ENCODE results near the gene ASPSCR1. TPM values are rescaled to one million over a fixed set of nuclear protein-coding genes. Genes with fewer than 3 reads are reported as not detected.

Gene ASPSCR1
- total and polyA plus RNA-seq, 2 of the 13 experiments (the other 11 are each of a cell fraction or from before 2014, with no cell fraction given) = 274 to 314 TPM

DNA sequence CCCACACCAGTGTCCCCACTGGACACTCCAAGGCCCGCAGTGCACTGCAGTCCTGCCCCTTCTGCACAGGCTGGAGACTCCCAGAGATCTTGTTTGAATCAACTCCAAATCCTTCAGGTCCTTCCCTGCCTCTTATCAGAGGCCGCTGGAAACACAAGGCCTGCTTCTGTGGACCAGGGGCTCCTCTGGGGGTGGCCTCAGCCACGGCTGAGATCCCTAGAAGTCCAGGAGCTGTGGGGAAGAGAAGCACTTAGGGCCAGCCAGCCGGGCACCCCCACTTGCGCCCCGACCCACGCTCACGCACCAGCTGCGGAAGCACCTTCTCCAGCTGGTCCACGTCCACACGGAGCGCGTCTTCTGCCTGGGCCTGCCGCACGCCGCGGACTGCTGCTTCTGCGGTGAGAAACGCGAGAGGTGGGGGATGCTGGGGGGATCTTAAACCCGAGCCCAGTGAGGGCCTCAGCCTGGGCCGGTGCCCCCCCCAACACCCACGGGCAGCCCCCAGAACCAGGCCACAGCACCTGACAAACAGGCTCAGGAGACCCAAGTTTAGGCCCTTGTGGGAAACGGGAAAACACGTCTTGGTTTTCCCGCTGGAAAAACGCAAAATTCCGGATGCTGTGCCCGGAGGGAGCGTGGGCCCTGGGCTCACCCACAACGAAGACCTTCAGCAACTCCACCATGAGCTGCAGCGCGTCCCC, 41.7 kb downstream of the ASPSCR1 start (continued):
- TF ChIP-seq ZNF670 (CRISPR knock-in tag; IDR thresholded peaks at IDR 0.05; ENCODE audit: borderline replicate concordance) (no peak), RBAK (CRISPR knock-in tag; IDR thresholded peaks at IDR 0.05) (no peak), ZNF30 (CRISPR knock-in tag; IDR thresholded peaks at IDR 0.05) (no peak), NFATC3 (CRISPR knock-in tag; IDR thresholded peaks at IDR 0.05) (0 out of 2 replicates have a peak, but pooled peaks have one; percentile 70), KLF12 (CRISPR knock-in tag; IDR thresholded peaks at IDR 0.05; ENCODE audit: borderline replicate concordance) (no peak), ZFP41 (CRISPR knock-in tag; IDR thresholded peaks at IDR 0.05; ENCODE audit: borderline replicate concordance) (no peak)
- TF ChIP-seq, protein P1, sequence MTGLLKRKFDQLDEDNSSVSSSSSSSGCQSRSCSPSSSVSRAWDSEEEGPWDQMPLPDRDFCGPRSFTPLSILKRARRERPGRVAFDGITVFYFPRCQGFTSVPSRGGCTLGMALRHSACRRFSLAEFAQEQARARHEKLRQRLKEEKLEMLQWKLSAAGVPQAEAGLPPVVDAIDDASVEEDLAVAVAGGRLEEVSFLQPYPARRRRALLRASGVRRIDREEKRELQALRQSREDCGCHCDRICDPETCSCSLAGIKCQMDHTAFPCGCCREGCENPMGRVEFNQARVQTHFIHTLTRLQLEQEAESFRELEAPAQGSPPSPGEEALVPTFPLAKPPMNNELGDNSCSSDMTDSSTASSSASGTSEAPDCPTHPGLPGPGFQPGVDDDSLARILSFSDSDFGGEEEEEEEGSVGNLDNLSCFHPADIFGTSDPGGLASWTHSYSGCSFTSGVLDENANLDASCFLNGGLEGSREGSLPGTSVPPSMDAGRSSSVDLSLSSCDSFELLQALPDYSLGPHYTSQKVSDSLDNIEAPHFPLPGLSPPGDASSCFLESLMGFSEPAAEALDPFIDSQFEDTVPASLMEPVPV (CRISPR knock-in tag; IDR thresholded peaks at IDR 0.05) = peak; percentile 38; the same call in 1 of the 2 replicates
- TF ChIP-seq, protein P2, sequence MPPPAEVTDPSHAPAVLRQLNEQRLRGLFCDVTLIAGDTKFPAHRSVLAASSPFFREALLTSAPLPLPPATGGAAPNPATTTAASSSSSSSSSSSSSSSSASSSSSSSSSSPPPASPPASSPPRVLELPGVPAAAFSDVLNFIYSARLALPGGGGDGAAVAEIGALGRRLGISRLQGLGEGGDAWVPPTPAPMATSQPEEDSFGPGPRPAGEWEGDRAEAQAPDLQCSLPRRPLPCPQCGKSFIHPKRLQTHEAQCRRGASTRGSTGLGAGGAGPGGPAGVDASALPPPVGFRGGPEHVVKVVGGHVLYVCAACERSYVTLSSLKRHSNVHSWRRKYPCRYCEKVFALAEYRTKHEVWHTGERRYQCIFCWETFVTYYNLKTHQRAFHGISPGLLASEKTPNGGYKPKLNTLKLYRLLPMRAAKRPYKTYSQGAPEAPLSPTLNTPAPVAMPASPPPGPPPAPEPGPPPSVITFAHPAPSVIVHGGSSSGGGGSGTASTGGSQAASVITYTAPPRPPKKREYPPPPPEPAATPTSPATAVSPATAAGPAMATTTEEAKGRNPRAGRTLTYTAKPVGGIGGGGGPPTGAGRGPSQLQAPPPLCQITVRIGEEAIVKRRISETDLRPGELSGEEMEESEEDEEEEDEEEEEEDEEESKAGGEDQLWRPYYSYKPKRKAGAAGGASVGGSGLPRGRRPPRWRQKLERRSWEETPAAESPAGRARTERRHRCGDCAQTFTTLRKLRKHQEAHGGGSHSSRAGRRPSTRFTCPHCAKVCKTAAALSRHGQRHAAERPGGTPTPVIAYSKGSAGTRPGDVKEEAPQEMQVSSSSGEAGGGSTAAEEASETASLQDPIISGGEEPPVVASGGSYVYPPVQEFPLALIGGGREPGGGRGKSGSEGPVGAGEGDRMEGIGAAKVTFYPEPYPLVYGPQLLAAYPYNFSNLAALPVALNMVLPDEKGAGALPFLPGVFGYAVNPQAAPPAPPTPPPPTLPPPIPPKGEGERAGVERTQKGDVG (CRISPR knock-in tag; IDR thresholded peaks at IDR 0.05; ENCODE audit: borderline replicate concordance) = peak; percentile 55
- TF ChIP-seq, protein P3, sequence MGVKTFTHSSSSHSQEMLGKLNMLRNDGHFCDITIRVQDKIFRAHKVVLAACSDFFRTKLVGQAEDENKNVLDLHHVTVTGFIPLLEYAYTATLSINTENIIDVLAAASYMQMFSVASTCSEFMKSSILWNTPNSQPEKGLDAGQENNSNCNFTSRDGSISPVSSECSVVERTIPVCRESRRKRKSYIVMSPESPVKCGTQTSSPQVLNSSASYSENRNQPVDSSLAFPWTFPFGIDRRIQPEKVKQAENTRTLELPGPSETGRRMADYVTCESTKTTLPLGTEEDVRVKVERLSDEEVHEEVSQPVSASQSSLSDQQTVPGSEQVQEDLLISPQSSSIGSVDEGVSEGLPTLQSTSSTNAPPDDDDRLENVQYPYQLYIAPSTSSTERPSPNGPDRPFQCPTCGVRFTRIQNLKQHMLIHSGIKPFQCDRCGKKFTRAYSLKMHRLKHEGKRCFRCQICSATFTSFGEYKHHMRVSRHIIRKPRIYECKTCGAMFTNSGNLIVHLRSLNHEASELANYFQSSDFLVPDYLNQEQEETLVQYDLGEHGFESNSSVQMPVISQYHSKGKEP (CRISPR knock-in tag; IDR thresholded peaks at IDR 0.05) = no peak
- TF ChIP-seq, protein P4, sequence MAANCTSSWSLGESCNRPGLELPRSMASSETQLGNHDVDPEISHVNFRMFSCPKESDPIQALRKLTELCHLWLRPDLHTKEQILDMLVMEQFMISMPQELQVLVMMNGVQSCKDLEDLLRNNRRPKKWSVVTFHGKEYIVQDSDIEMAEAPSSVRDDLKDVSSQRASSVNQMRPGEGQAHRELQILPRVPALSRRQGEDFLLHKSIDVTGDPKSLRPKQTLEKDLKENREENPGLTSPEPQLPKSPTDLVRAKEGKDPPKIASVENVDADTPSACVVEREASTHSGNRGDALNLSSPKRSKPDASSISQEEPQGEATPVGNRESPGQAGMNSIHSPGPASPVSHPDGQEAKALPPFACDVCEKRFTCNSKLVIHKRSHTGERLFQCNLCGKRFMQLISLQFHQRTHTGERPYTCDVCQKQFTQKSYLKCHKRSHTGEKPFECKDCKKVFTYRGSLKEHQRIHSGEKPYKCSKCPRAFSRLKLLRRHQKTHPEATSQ (CRISPR knock-in tag; IDR thresholded peaks at IDR 0.05; ENCODE audit: borderline replicate concordance) = no peak
- TF ChIP-seq, protein P5, sequence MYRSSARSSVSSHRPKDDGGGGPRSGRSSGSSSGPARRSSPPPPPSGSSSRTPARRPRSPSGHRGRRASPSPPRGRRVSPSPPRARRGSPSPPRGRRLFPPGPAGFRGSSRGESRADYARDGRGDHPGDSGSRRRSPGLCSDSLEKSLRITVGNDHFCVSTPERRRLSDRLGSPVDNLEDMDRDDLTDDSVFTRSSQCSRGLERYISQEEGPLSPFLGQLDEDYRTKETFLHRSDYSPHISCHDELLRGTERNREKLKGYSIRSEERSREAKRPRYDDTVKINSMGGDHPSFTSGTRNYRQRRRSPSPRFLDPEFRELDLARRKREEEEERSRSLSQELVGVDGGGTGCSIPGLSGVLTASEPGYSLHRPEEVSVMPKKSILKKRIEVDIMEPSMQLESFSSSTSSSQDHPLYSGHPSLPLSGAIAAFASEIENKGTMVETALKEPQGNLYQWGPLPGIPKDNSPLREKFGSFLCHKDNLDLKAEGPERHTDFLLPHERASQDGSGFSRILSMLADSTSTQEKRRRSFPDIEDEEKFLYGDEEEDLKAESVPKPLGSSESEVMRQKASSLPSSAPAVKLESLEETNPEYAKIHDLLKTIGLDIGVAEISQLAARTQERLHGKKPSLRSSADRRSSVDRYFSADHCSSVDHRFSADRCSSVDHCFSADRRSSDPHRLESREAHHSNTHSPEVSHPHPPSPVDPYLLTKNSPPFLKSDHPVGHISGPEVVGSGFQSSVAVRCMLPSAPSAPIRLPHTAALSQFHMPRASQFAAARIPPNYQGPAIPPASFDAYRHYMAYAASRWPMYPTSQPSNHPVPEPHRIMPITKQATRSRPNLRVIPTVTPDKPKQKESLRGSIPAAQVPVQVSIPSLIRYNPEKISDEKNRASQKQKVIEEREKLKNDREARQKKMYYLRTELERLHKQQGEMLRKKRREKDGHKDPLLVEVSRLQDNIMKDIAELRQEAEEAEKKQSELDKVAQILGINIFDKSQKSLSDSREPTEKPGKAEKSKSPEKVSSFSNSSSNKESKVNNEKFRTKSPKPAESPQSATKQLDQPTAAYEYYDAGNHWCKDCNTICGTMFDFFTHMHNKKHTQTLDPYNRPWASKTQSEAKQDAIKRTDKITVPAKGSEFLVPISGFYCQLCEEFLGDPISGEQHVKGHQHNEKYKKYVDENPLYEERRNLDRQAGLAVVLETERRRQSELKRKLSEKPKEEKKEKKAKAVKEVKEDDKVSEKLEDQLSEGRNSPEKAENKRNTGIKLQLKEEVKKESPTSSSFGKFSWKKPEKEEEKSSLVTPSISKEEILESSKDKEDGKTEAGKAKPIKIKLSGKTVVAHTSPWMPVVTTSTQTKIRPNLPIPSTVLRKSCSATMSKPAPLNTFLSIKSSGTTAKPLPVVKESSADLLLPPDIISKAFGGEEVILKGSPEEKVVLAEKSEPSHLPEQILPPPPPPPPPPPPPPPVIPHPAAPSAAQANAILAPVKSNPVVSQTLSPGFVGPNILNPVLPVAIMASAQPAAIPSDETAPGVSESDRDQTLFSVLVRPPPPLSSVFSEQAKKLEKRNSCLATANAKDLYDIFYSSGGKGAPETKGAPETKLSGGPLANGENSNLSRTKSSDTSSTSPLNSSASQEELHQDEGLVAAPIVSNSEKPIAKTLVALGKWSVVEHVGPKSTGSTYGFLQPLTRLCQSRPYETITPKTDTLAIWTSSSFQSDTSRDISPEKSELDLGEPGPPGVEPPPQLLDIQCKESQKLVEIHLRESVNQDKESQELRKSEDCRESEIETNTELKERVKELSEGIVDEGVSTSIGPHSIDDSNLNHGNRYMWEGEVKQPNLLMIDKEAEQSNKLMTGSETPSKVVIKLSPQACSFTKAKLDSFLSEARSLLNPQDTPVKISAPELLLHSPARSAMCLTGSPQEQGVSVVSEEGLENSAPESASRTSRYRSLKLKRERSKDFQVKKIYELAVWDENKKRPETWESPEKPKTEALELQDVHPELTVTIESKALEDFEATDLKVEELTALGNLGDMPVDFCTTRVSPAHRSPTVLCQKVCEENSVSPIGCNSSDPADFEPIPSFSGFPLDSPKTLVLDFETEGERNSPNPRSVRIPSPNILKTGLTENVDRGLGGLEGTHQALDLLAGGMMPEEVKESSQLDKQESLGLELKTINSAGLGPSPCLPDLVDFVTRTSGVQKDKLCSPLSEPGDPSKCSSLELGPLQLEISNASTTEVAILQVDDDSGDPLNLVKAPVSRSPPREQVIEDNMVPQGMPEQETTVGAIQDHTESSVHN (CRISPR knock-in tag; IDR thresholded peaks at IDR 0.05) = peak; percentile 25; the same call in 1 of the 2 replicates
